ENCODE data around the gene SMAD5. TPM values are rescaled to one million over a fixed set of nuclear protein-coding genes. Genes with fewer than 3 reads are reported as not detected.

SMAD5 gene
- total and polyA plus RNA-seq, 2 of the 8 experiments (the other 6 are each of a cell fraction or from before 2014, with no cell fraction given) = 30.2 to 60.5 TPM

GRCh38 chr5:136147632-136148031, 15.0 kb downstream of the SMAD5 start (continued):
- TF ChIP-seq, protein P1, sequence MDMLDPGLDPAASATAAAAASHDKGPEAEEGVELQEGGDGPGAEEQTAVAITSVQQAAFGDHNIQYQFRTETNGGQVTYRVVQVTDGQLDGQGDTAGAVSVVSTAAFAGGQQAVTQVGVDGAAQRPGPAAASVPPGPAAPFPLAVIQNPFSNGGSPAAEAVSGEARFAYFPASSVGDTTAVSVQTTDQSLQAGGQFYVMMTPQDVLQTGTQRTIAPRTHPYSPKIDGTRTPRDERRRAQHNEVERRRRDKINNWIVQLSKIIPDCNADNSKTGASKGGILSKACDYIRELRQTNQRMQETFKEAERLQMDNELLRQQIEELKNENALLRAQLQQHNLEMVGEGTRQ (IDR thresholded peaks at IDR 0.05; ENCODE audit: low read length) = no peak
- TF ChIP-seq RBBP5 (IDR thresholded peaks at IDR 0.05; ENCODE audit: borderline replicate concordance, low read depth, low read length) = no peak
- no peak for TF ChIP-seq POLR2AphosphoS5 (IDR thresholded peaks at IDR 0.05; ENCODE audit: low read depth, low read length)
- TF ChIP-seq RFX5 (IDR thresholded peaks at IDR 0.05; ENCODE audit: borderline replicate concordance, low read depth, low read length) = no peak
- no peak for TF ChIP-seq HDAC2 (IDR thresholded peaks at IDR 0.05; ENCODE audit: borderline replicate concordance in 1 of 2, low read depth in 2 of 2, low read length in 2 of 2)
- no peak for TF ChIP-seq KDM4A (IDR thresholded peaks at IDR 0.05; ENCODE audit: low read depth, low read length, severe bottlenecking)
- no peak for TF ChIP-seq ASH2L (IDR thresholded peaks at IDR 0.05; ENCODE audit: low read length)
- TF ChIP-seq, protein P2, sequence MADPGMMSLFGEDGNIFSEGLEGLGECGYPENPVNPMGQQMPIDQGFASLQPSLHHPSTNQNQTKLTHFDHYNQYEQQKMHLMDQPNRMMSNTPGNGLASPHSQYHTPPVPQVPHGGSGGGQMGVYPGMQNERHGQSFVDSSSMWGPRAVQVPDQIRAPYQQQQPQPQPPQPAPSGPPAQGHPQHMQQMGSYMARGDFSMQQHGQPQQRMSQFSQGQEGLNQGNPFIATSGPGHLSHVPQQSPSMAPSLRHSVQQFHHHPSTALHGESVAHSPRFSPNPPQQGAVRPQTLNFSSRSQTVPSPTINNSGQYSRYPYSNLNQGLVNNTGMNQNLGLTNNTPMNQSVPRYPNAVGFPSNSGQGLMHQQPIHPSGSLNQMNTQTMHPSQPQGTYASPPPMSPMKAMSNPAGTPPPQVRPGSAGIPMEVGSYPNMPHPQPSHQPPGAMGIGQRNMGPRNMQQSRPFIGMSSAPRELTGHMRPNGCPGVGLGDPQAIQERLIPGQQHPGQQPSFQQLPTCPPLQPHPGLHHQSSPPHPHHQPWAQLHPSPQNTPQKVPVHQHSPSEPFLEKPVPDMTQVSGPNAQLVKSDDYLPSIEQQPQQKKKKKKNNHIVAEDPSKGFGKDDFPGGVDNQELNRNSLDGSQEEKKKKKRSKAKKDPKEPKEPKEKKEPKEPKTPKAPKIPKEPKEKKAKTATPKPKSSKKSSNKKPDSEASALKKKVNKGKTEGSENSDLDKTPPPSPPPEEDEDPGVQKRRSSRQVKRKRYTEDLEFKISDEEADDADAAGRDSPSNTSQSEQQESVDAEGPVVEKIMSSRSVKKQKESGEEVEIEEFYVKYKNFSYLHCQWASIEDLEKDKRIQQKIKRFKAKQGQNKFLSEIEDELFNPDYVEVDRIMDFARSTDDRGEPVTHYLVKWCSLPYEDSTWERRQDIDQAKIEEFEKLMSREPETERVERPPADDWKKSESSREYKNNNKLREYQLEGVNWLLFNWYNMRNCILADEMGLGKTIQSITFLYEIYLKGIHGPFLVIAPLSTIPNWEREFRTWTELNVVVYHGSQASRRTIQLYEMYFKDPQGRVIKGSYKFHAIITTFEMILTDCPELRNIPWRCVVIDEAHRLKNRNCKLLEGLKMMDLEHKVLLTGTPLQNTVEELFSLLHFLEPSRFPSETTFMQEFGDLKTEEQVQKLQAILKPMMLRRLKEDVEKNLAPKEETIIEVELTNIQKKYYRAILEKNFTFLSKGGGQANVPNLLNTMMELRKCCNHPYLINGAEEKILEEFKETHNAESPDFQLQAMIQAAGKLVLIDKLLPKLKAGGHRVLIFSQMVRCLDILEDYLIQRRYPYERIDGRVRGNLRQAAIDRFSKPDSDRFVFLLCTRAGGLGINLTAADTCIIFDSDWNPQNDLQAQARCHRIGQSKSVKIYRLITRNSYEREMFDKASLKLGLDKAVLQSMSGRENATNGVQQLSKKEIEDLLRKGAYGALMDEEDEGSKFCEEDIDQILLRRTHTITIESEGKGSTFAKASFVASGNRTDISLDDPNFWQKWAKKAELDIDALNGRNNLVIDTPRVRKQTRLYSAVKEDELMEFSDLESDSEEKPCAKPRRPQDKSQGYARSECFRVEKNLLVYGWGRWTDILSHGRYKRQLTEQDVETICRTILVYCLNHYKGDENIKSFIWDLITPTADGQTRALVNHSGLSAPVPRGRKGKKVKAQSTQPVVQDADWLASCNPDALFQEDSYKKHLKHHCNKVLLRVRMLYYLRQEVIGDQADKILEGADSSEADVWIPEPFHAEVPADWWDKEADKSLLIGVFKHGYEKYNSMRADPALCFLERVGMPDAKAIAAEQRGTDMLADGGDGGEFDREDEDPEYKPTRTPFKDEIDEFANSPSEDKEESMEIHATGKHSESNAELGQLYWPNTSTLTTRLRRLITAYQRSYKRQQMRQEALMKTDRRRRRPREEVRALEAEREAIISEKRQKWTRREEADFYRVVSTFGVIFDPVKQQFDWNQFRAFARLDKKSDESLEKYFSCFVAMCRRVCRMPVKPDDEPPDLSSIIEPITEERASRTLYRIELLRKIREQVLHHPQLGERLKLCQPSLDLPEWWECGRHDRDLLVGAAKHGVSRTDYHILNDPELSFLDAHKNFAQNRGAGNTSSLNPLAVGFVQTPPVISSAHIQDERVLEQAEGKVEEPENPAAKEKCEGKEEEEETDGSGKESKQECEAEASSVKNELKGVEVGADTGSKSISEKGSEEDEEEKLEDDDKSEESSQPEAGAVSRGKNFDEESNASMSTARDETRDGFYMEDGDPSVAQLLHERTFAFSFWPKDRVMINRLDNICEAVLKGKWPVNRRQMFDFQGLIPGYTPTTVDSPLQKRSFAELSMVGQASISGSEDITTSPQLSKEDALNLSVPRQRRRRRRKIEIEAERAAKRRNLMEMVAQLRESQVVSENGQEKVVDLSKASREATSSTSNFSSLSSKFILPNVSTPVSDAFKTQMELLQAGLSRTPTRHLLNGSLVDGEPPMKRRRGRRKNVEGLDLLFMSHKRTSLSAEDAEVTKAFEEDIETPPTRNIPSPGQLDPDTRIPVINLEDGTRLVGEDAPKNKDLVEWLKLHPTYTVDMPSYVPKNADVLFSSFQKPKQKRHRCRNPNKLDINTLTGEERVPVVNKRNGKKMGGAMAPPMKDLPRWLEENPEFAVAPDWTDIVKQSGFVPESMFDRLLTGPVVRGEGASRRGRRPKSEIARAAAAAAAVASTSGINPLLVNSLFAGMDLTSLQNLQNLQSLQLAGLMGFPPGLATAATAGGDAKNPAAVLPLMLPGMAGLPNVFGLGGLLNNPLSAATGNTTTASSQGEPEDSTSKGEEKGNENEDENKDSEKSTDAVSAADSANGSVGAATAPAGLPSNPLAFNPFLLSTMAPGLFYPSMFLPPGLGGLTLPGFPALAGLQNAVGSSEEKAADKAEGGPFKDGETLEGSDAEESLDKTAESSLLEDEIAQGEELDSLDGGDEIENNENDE (IDR thresholded peaks at IDR 0.05; ENCODE audit: insufficient replicate concordance, low read length) = no peak

Data from H1 (cell line).